GM12872 (cell line): ENCODE measurements around the gene GBP5.
"Not testable (repeated sequence)": the region's sequence is repeated elsewhere in the genome, so short reads cannot be mapped to it uniquely, and the experiment has no call there.

Source experiments
- CTCF ChIP-seq: IDR thresholded peaks from 3 replicates; pipeline ENCODE4 v1.5.1; 2011; ENCODE audit warnings: low read depth, mild to moderate bottlenecking, low read length, moderate library complexity; ENCODE audit not compliant: insufficient read depth

The GBP5 gene

GRCh38 chr1:89272269-89273041 lies at the start of gene GBP5:
Gene GBP5 (minus strand): TSS chr1:89272860. CDS start chr1:89269555, 3,305 bp downstream.
- TF ChIP-seq CTCF = not testable (repeated sequence)

GRCh38 chr1:89322402-89322801 lies 49.7 kb upstream of the GBP5 start:
- TF ChIP-seq CTCF = no peak

- TF ChIP-seq CTCF = no peak
Measured at GRCh38 chr1:89312572-89312971, 39.9 kb upstream of the GBP5 start.

- TF ChIP-seq CTCF = no peak
Measured at GRCh38 chr1:89311757-89312156, 39.1 kb upstream of the GBP5 start.

- no peak for TF ChIP-seq CTCF
Measured at GRCh38 chr1:89310976-89311375, 38.3 kb upstream of the GBP5 start.

- no peak for TF ChIP-seq CTCF
Measured at GRCh38 chr1:89310505-89310904, 37.8 kb upstream of the GBP5 start.

- no peak for TF ChIP-seq CTCF
Measured at GRCh38 chr1:89309828-89310227, 37.2 kb upstream of the GBP5 start.
